ENCODE data around the gene MTA1. TPM values are rescaled to one million over a fixed set of nuclear protein-coding genes. Genes with fewer than 3 reads are reported as not detected.

Gene MTA1
- total RNA-seq, 2 experiments from 2014 or later = 136 to 152 TPM

GRCh38 chr14:105460116-105460515 is 40.5 kb downstream of the MTA1 start:
- peaks cover 24% of the 10 kb centered on the region for H3K36me3 Mint-ChIP-seq (ENCODE audit: low read depth)
- POLR2A ChIA-PET = no interaction called here
- no peak overlapping the region for H3K27ac Mint-ChIP-seq
- no peaks in the 10 kb centered on the region for H3K4me1 Mint-ChIP-seq
- no peaks in the 10 kb centered on the region for H3K27me3 Mint-ChIP-seq
- no peak overlapping the region for H3K4me3 Mint-ChIP-seq
- CTCF ChIA-PET = no interaction called here
- intact Hi-C loops (cut with DNase I, micrococcal nuclease) = no loop called here
- H3K9me3 Mint-ChIP-seq (ENCODE audit: low read depth) = no peaks in the 10 kb centered on the region
- no peak for DNase-seq
- no peak for ATAC-seq

DNA sequence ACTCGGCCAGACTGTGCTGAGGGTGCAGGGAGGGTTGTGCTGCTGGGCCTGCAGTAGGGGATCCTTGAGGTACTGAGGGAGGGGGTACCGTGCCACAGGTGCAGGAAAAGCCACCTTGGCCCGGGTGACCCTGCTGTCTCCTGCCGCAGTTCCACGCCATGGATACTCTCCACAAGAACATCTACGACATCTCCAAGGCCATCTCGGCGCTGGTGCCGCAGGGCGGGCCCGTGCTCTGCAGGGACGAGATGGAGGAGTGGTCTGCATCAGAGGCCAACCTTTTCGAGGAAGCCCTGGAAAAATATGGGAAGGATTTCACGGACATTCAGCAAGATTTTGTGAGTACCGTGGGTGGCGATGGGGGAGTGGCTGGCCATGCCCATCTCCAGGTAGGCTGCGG is 41.0 kb downstream of the MTA1 start:
- Mint-ChIP-seq H3K36me3 (ENCODE audit: low read depth) (peaks cover 21% of the 10 kb centered on the region), H3K4me3 (no peak overlapping the region), H3K27me3 (no peaks in the 10 kb centered on the region), H3K9me3 (ENCODE audit: low read depth) (no peaks in the 10 kb centered on the region), H3K4me1 (no peaks in the 10 kb centered on the region), H3K27ac (no peak overlapping the region)
- ChIA-PET POLR2A (no interaction called here), CTCF (no interaction called here)
- DNase-seq = no peak
- intact Hi-C loops (cut with DNase I, micrococcal nuclease) = no loop called here
- no peak for ATAC-seq

- POLR2A ChIA-PET = no interaction called here
- Mint-ChIP-seq H3K27me3 (no peaks in the 10 kb centered on the region), H3K4me1 (no peaks in the 10 kb centered on the region), H3K36me3 (ENCODE audit: low read depth) (peaks cover 18% of the 10 kb centered on the region), H3K9me3 (ENCODE audit: low read depth) (no peaks in the 10 kb centered on the region), H3K4me3 (no peak overlapping the region), H3K27ac (no peak overlapping the region)
- CTCF ChIA-PET = no interaction called here
- DNase-seq (no peak), ATAC-seq (no peak)
- intact Hi-C loops (cut with DNase I, micrococcal nuclease) = no loop called here
Measured at GRCh38 chr14:105461903-105462302, 42.3 kb downstream of the MTA1 start.

DNA sequence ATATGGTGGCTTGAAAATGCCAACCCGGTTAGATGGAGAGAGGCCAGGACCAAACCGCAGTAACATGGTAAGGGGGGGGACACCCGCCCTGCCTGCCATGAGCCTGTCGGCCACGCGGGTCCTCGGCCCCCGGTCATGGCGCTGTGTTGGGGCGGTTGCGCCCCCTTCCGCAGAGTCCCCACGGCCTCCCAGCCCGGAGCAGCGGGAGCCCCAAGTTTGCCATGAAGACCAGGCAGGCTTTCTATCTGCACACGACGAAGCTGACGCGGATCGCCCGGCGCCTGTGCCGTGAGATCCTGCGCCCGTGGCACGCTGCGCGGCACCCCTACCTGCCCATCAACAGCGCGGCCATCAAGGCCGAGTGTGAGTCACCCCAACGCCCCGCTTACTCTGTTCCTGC is 44.9 kb downstream of the MTA1 start:
- Mint-ChIP-seq H3K36me3 (ENCODE audit: low read depth) (peaks cover 18% of the 10 kb centered on the region), H3K4me3 (no peak overlapping the region), H3K27ac (no peak overlapping the region), H3K4me1 (no peaks in the 10 kb centered on the region), H3K9me3 (ENCODE audit: low read depth) (no peaks in the 10 kb centered on the region), H3K27me3 (no peaks in the 10 kb centered on the region)
- CTCF ChIA-PET = no interaction called here
- ATAC-seq = no peak
- intact Hi-C loops (cut with DNase I, micrococcal nuclease) = no loop called here
- POLR2A ChIA-PET = no interaction called here
- no peak for DNase-seq

DNA sequence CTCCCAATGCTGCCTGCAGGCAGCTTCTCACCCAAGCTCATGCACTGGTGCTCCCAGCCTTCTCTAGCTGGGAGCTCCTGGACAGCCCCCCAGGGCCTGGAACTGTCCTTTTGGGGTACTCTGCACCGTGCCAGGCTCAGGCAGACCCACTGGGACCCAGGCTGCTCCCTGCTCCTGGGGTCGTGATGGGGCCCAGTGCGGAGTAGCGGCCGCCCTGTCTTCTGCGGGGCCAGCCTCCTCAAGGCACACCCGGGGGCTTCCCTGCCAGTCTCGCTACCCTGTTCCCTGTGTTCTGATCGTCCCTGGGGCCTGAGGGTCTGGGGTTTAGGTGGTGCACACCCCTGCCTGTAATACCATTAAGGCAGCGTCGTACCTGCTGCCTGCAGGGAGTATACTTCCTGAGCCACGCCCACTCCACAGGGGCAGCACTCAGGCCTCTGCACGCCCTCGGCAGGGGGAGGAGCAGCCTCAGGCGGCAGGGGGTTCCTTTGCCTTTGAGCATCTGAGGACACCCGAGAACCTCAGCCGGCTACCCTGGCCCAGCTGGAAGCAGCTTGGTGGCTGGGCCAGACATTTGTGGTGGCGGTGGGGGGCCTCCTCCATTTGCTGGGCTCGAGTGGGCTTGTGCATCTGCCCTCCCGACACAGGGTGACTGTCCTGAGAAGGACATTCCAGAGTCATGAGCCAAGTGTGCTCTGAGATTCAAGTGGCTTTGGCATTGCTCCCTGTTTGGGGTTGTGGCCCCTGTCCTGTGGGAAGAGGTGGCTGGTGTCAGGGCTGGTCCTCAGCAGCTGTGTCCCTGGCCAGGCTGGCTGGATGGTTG is 45.8 kb downstream of the MTA1 start:
- intact Hi-C loops (cut with DNase I, micrococcal nuclease) = no loop called here
- Mint-ChIP-seq H3K27me3 (no peaks in the 10 kb centered on the region), H3K27ac (no peak overlapping the region), H3K36me3 (ENCODE audit: low read depth) (peaks cover 17% of the 10 kb centered on the region), H3K4me1 (no peaks in the 10 kb centered on the region), H3K9me3 (ENCODE audit: low read depth) (no peaks in the 10 kb centered on the region), H3K4me3 (no peak overlapping the region)
- no peak for DNase-seq
- ATAC-seq = no peak
- ChIA-PET CTCF (no interaction called here), POLR2A (no interaction called here)

DNA sequence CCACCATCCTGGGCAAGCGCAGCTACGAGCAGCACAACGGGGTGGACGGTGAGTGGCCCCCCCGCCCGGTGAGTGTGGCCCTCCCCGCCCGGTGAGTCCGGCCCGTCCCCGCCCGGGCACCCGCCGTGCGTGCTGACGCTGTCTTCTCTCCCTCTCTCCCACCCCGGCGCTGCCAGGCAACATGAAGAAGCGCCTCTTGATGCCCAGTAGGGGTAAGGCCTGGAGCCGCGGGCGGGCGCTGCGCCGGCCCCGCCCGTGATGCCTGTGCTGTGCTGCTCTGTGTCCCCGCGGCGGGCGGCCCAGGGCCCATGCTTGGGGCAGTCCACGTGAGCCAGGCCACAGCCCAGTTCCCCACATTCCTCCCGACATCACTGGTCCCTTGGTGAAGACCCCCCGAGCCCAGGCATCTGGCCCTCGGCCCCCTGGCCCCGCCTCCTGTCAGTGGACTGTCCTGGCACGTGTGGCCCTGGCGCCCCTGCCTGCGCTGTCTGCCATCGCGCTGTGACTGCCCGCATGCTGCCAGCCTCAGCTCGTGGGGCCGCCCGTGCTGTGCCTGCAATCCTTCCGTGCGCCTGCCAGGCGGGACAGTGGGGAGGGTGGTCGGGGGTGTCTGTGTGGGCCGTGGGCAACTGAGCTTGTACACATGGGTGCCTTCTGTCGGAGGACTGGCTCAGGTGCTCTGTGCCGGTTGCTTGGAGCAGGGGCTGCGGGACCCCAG is 47.1 kb downstream of the MTA1 start:
- Mint-ChIP-seq H3K36me3 (ENCODE audit: low read depth) (peaks cover 9% of the 10 kb centered on the region), H3K27ac (no peak overlapping the region), H3K4me1 (no peaks in the 10 kb centered on the region), H3K27me3 (no peaks in the 10 kb centered on the region), H3K4me3 (no peak overlapping the region), H3K9me3 (ENCODE audit: low read depth) (no peaks in the 10 kb centered on the region)
- DNase-seq = no peak
- POLR2A ChIA-PET = no interaction called here
- CTCF ChIA-PET = interaction anchor here (1.3 kb wide), 1 partner anchor 22 kb away, joined by 3 read pairs; no protein-coding TSS in a partner anchor
- intact Hi-C loops (cut with DNase I, micrococcal nuclease) = no loop called here
- ATAC-seq = no peak

- H3K27ac Mint-ChIP-seq = no peak overlapping the region
- ChIA-PET CTCF (interaction anchor here (0.7 to 1.3 kb wide), 2 partner anchors 22 to 101 kb away, joined by 3 read pairs; no protein-coding TSS in a partner anchor), POLR2A (no interaction called here)
- no peaks in the 10 kb centered on the region for H3K27me3 Mint-ChIP-seq
- H3K4me1 Mint-ChIP-seq = no peaks in the 10 kb centered on the region
- no peak overlapping the region for H3K4me3 Mint-ChIP-seq
- peaks cover 8% of the 10 kb centered on the region for H3K36me3 Mint-ChIP-seq (ENCODE audit: low read depth)
- ATAC-seq (no peak), DNase-seq (no peak)
- intact Hi-C loops (cut with DNase I, micrococcal nuclease) = no loop called here
- H3K9me3 Mint-ChIP-seq (ENCODE audit: low read depth) = no peaks in the 10 kb centered on the region
Measured at GRCh38 chr14:105467249-105467941, 47.8 kb downstream of the MTA1 start.

- Mint-ChIP-seq H3K27ac (no peak overlapping the region), H3K4me1 (no peaks in the 10 kb centered on the region), H3K27me3 (no peaks in the 10 kb centered on the region), H3K36me3 (ENCODE audit: low read depth) (peaks cover 6% of the 10 kb centered on the region), H3K9me3 (ENCODE audit: low read depth) (no peaks in the 10 kb centered on the region), H3K4me3 (no peak overlapping the region)
- intact Hi-C loops (cut with DNase I, micrococcal nuclease) = no loop called here
- CTCF ChIA-PET = interaction anchor here (0.7 to 1.3 kb wide), 2 partner anchors 21 to 102 kb away, joined by 3 read pairs; no protein-coding TSS in a partner anchor
- DNase-seq = no peak
- POLR2A ChIA-PET = no interaction called here
- ATAC-seq = no peak
Measured at GRCh38 chr14:105467942-105468471, 48.4 kb downstream of the MTA1 start.

GRCh38 chr14:105468621-105469241 is 49.1 kb downstream of the MTA1 start:
- ATAC-seq (no peak), DNase-seq (no peak)
- Mint-ChIP-seq H3K4me1 (no peaks in the 10 kb centered on the region), H3K36me3 (ENCODE audit: low read depth) (peaks cover 1% of the 10 kb centered on the region), H3K4me3 (no peak overlapping the region), H3K27ac (no peak overlapping the region), H3K9me3 (ENCODE audit: low read depth) (no peaks in the 10 kb centered on the region), H3K27me3 (no peaks in the 10 kb centered on the region)
- ChIA-PET POLR2A (no interaction called here), CTCF (no interaction called here)
- intact Hi-C loops (cut with DNase I, micrococcal nuclease) = no loop called here

- H3K4me1 Mint-ChIP-seq = no peaks in the 10 kb centered on the region
- CTCF ChIA-PET = interaction anchor here (0.9 to 1.4 kb wide), 2 partner anchors 19 to 20 kb away, joined by 3 read pairs; no protein-coding TSS in a partner anchor
- intact Hi-C loops (cut with DNase I, micrococcal nuclease) = loop anchor here in 1 of 2 experiments (5.0 kb wide), 1 partner anchor 47 kb away; no protein-coding TSS in a partner anchor
Measured at GRCh38 chr14:105469456-105470349, 50.1 kb downstream of the MTA1 start.

More at GRCh38 chr14:105469456-105470349, 50.1 kb downstream of the MTA1 start:
- no peak for ATAC-seq
- no peaks in the 10 kb centered on the region for H3K36me3 Mint-ChIP-seq (ENCODE audit: low read depth)
- POLR2A ChIA-PET = no interaction called here
- no peaks in the 10 kb centered on the region for H3K9me3 Mint-ChIP-seq (ENCODE audit: low read depth)
- H3K27ac Mint-ChIP-seq = no peak overlapping the region
- DNase-seq = no peak
- H3K27me3 Mint-ChIP-seq = no peaks in the 10 kb centered on the region
- no peak overlapping the region for H3K4me3 Mint-ChIP-seq

Measured in activated CD4-positive, alpha-beta T cell treated with anti-CD3 and anti-CD28 coated beads for 36 hours (primary cell).